OCI-LY3 (cell line): Measurements from ENCODE around the gene ZDHHC22.

Experiments used
- H2AFZ ChIP-seq: fragments of 200-600, 300-600 bp; shearing (Covaris generic); 2 replicates; pipeline ENCODE4 v1.6.0; 2014; ENCODE audit warnings: antibody characterized with exemption, low read depth, low read length
- H3K27ac ChIP-seq: fragments of 200-600, 300-600 bp; sonication (generic); 2 replicates; pipeline ENCODE4 v1.5.1; 2014; ENCODE audit warnings: mild to moderate bottlenecking, low read length, moderate library complexity, mixed read lengths
- H3K27me3 ChIP-seq: fragments of 200-600, 300-600 bp; sonication (generic); 2 replicates; pipeline ENCODE4 v1.6.1; 2014; ENCODE audit warnings: low read depth, low read length, mixed read lengths
- H3K36me3 ChIP-seq: fragments of 200-600, 300-600 bp; sonication (generic); replicated peaks from 2 replicates; pipeline ENCODE3; 2014; ENCODE audit warnings: low read depth, low read length, mixed read lengths
- H3K4me1 ChIP-seq: fragments of 300-600, 200-600 bp; sonication (generic); 2 replicates; pipeline ENCODE4 v1.6.1; 2014; ENCODE audit warnings: low read length, mixed read lengths
- H3K4me2 ChIP-seq: fragments of 200-600, 300-600 bp; sonication (generic); 2 replicates; pipeline ENCODE4 v1.6.1; 2014; ENCODE audit warnings: low read length, mixed read lengths
- H3K4me3 ChIP-seq: fragments of 300-600, 200-600 bp; sonication (generic); 2 replicates; pipeline ENCODE4 v1.5.1; 2014; ENCODE audit warnings: antibody characterized with exemption, mild to moderate bottlenecking, low read length, moderate library complexity
- H3K79me2 ChIP-seq: fragments of 300-600, 200-600 bp; shearing (Covaris generic); 2 replicates; pipeline ENCODE4 v1.6.1; 2014; ENCODE audit warnings: mild to moderate bottlenecking, low read length, mixed read lengths
- H3K9ac ChIP-seq: fragments of 300-600, 200-600 bp; shearing (Covaris generic); 2 replicates; pipeline ENCODE4 v1.6.0; 2014; ENCODE audit warnings: mild to moderate bottlenecking, low read length, moderate library complexity
- H3K9me3 ChIP-seq: fragments of 200-600, 300-600 bp; shearing (Covaris generic); 2 replicates; pipeline ENCODE4 v1.6.1; 2014; ENCODE audit warnings: low read length, mixed read lengths; ENCODE audit not compliant: insufficient read depth
- H4K20me1 ChIP-seq: fragments of 200-600, 300-600 bp; sonication (generic); 2 replicates; pipeline ENCODE4 v1.6.1; 2016; ENCODE audit warnings: low read length, mixed read lengths; ENCODE audit not compliant: insufficient read depth
- CTCF ChIP-seq: fragments of 200-600, 300-600 bp; sonication (generic); IDR thresholded peaks from 2 replicates; pipeline ENCODE4 v1.5.1; 2014; ENCODE audit warnings: antibody characterized with exemption, low read length, low read depth
- EZH2phosphoT487 ChIP-seq: fragments of 200-600 bp; shearing (Covaris generic); IDR thresholded peaks from 2 replicates; pipeline ENCODE4 v1.6.1; 2018; ENCODE audit warnings: antibody characterized with exemption, mixed run types, low read depth

The ZDHHC22 gene

GRCh38 chr14:77123381-77124325, 17.9 kb downstream of the ZDHHC22 start:
- peaks cover 35% of the 10 kb centered on the region for H3K79me2 ChIP-seq
- H3K4me1 ChIP-seq, result peaks cover 58% of the 10 kb centered on the region
- H3K36me3 ChIP-seq, result peaks cover 20% of the 10 kb centered on the region
- peak overlapping the region; percentile 84 for H3K4me3 ChIP-seq
- no peak for TF ChIP-seq CTCF
- no peak for TF ChIP-seq EZH2phosphoT487
- peak overlapping the region; percentile 94 for H3K27ac ChIP-seq
- peak overlapping the region; percentile 96 for H3K9ac ChIP-seq
- H4K20me1 ChIP-seq, result no peaks in the 10 kb centered on the region
- H3K9me3 ChIP-seq, result no peaks in the 10 kb centered on the region; the same call in 1 of the 2 replicates
- peak overlapping the region; percentile 88 for H3K4me2 ChIP-seq
- no peaks in the 10 kb centered on the region for H3K27me3 ChIP-seq
- H2AFZ ChIP-seq, result no peak overlapping the region

GRCh38 chr14:77122526-77123125, 19.0 kb downstream of the ZDHHC22 start:
- H3K4me1 ChIP-seq, result peaks cover 58% of the 10 kb centered on the region
- H3K36me3 ChIP-seq, result peaks cover 26% of the 10 kb centered on the region
- TF ChIP-seq CTCF (no peak), EZH2phosphoT487 (no peak)
- no peak overlapping the region for H2AFZ ChIP-seq
- H3K4me3 ChIP-seq, result peak overlapping the region; percentile 84
- peaks cover 39% of the 10 kb centered on the region for H3K79me2 ChIP-seq
- H3K27me3 ChIP-seq, result no peaks in the 10 kb centered on the region
- H3K9ac ChIP-seq, result peak overlapping the region; percentile 96; the same call in 1 of the 2 replicates
- no peaks in the 10 kb centered on the region; the same call in 1 of the 2 replicates for H3K9me3 ChIP-seq
- H4K20me1 ChIP-seq, result no peaks in the 10 kb centered on the region
- H3K4me2 ChIP-seq, result peak overlapping the region; percentile 88
- H3K27ac ChIP-seq, result peak overlapping the region; percentile 94

- H3K27me3 ChIP-seq, result no peaks in the 10 kb centered on the region
- H3K4me1 ChIP-seq, result peaks cover 58% of the 10 kb centered on the region
- H3K79me2 ChIP-seq, result peaks cover 45% of the 10 kb centered on the region
- H3K4me3 ChIP-seq, result peak overlapping the region; percentile 84
- H3K9ac ChIP-seq, result peak overlapping the region; percentile 96
- H4K20me1 ChIP-seq, result no peaks in the 10 kb centered on the region
- no peak overlapping the region for H2AFZ ChIP-seq
- TF ChIP-seq CTCF, result no peak
- no peak for TF ChIP-seq EZH2phosphoT487
- H3K4me2 ChIP-seq, result peak overlapping the region; percentile 88
- H3K36me3 ChIP-seq, result peaks cover 42% of the 10 kb centered on the region
- no peaks in the 10 kb centered on the region; the same call in 1 of the 2 replicates for H3K9me3 ChIP-seq
- H3K27ac ChIP-seq, result peak overlapping the region; percentile 94
Observed at GRCh38 chr14:77120771-77121743, 20.5 kb downstream of the ZDHHC22 start.
